Measurements from ENCODE around the gene REXO5. TPM values are rescaled to one million over a fixed set of nuclear protein-coding genes. Genes with fewer than 3 reads are reported as not detected.

REXO5 gene
- polyA plus RNA-seq (1.3 to 2.6 TPM (median 1.8 TPM) in 3 replicates), polyA minus RNA-seq (1.3 to 2.1 TPM (median 1.5 TPM) in 3 replicates)
- 2.0 TPM for polyA plus RNA-seq (2011; ENCODE audit: low read depth)
- polyA plus RNA-seq (2011; cell fraction: cytosol; rRNA removed) = 0.96 and 1.4 TPM in 2 replicates
- 3.8 and 4.3 TPM in 2 replicates for polyA plus RNA-seq (2011; cell fraction: nucleus; rRNA removed)
- 1.5 and 1.8 TPM in 2 replicates for polyA plus RNA-seq (2012; ENCODE audit: low replicate concordance)
- 3.1 TPM for polyA minus RNA-seq (2011; cell fraction: cytosol; rRNA and poly(A)+ RNA removed)
- 1.7 and 3.8 TPM in 2 replicates for polyA minus RNA-seq (2011; cell fraction: nucleus; rRNA and poly(A)+ RNA removed)

- H3K9me1 ChIP-seq (ENCODE audit: control insufficient read depth, extremely low read depth, insufficient read depth, low read length) = no peaks in the 10 kb centered on the region
- dilution Hi-C loops (cut with MboI; ENCODE audit: extremely low pct_ligation_motif_present, low sequenced_read_pairs) = no loop called here
- peak within 1 kb of the TSS; percentile 88 for H3K4me2 ChIP-seq (ENCODE audit: control insufficient read depth, extremely low read depth, insufficient read depth, low read depth, low read length)
- peak within 1 kb of the TSS; percentile 86 to 95 (median 93) for H3K4me3 ChIP-seq (ENCODE audit: control insufficient read depth in 2 of 3, extremely low read depth in 1 of 3, insufficient read depth in 2 of 3, low read depth in 1 of 3, low read length in 3 of 3)
- no peaks in the 10 kb centered on the region for H4K20me1 ChIP-seq (ENCODE audit: control insufficient read depth, extremely low read depth, insufficient read depth, low read length)
- peak within 1 kb of the TSS; percentile 96 for H2AFZ ChIP-seq (ENCODE audit: control insufficient read depth, low read length)
- peak; percentile 52 to 69 (median 66) for TF ChIP-seq CTCF (optimal IDR thresholded peaks at IDR 0.05 in 1 of 3, IDR thresholded peaks at IDR 0.05 in 1 of 3, conservative IDR thresholded peaks at IDR 0.05 in 1 of 3; ENCODE audit: extremely low read depth in 1 of 3, insufficient read depth in 2 of 3, low read length in 3 of 3)
- no peak for TF ChIP-seq EZH2 (IDR thresholded peaks at IDR 0.05; ENCODE audit: low read length)
- FAIRE-seq (peak; percentile 13), DNase-seq (ENCODE audit: low read depth, low spot score) (peak; percentile 60)
- peaks cover 7% of the 10 kb centered on the region for H3K4me1 ChIP-seq (ENCODE audit: control insufficient read depth, extremely low read depth, insufficient read depth, low read length)
- H3K27me3 ChIP-seq (ENCODE audit: control insufficient read depth, extremely low read depth, insufficient read depth, low read length) = no peaks in the 10 kb centered on the region
- H3K9ac ChIP-seq (ENCODE audit: control insufficient read depth, extremely low read depth, insufficient read depth, low read length) = peak within 1 kb of the TSS; percentile 89
- H3K9me3 ChIP-seq (ENCODE audit: control insufficient read depth, low read depth, low read length) = no peaks in the 10 kb centered on the region
- peaks cover 0 to 4% of the 10 kb centered on the region in 2 experiments for H3K36me3 ChIP-seq (ENCODE audit: control insufficient read depth in 2 of 2, extremely low read depth in 1 of 2, insufficient read depth in 2 of 2, low read length in 2 of 2)
- peak within 1 kb of the TSS; percentile 89 for H3K27ac ChIP-seq (ENCODE audit: control insufficient read depth, insufficient read depth, low read length)
- peaks cover 2% of the 10 kb centered on the region for H3K79me2 ChIP-seq (ENCODE audit: control insufficient read depth, insufficient read depth, low read length)
Measured at GRCh38 chr16:20806168-20807050, at the start of gene REXO5, which contains the start of gene ERI2. Gene REXO5 (plus strand): TSS chr16:20806527. CDS start chr16:20806954, 427 bp downstream. Gene ERI2 (minus strand): TSS chr16:20806472. CDS start chr16:20806430, 42 bp downstream.

GRCh38 chr16:20760346-20760745 lies 46.0 kb upstream of the REXO5 start:
- no peak overlapping the region for H2AFZ ChIP-seq (ENCODE audit: control insufficient read depth, low read length)
- no peak overlapping the region for H3K4me3 ChIP-seq (ENCODE audit: control insufficient read depth in 2 of 3, extremely low read depth in 1 of 3, insufficient read depth in 2 of 3, low read depth in 1 of 3, low read length in 3 of 3)
- no peaks in the 10 kb centered on the region for H3K9me1 ChIP-seq (ENCODE audit: control insufficient read depth, extremely low read depth, insufficient read depth, low read length)
- dilution Hi-C loops (cut with MboI; ENCODE audit: extremely low pct_ligation_motif_present, low sequenced_read_pairs) = no loop called here
- TF ChIP-seq CTCF (optimal IDR thresholded peaks at IDR 0.05 in 1 of 3, IDR thresholded peaks at IDR 0.05 in 1 of 3, conservative IDR thresholded peaks at IDR 0.05 in 1 of 3; ENCODE audit: extremely low read depth in 1 of 3, insufficient read depth in 2 of 3, low read length in 3 of 3) (no peak), EZH2 (IDR thresholded peaks at IDR 0.05; ENCODE audit: low read length) (no peak)
- no peak overlapping the region for H3K27ac ChIP-seq (ENCODE audit: control insufficient read depth, insufficient read depth, low read length)
- no peaks in the 10 kb centered on the region for H3K27me3 ChIP-seq (ENCODE audit: control insufficient read depth, extremely low read depth, insufficient read depth, low read length)
- no peaks in the 10 kb centered on the region for H4K20me1 ChIP-seq (ENCODE audit: control insufficient read depth, extremely low read depth, insufficient read depth, low read length)
- H3K4me2 ChIP-seq (ENCODE audit: control insufficient read depth, extremely low read depth, insufficient read depth, low read depth, low read length) = no peak overlapping the region
- H3K9ac ChIP-seq (ENCODE audit: control insufficient read depth, extremely low read depth, insufficient read depth, low read length) = no peak overlapping the region
- H3K36me3 ChIP-seq (ENCODE audit: control insufficient read depth in 2 of 2, extremely low read depth in 1 of 2, insufficient read depth in 2 of 2, low read length in 2 of 2) = no peaks in the 10 kb centered on the region
- DNase-seq (ENCODE audit: low read depth, low spot score) (no peak), FAIRE-seq (no peak)
- peaks cover 5% of the 10 kb centered on the region for H3K4me1 ChIP-seq (ENCODE audit: control insufficient read depth, extremely low read depth, insufficient read depth, low read length)
- H3K9me3 ChIP-seq (ENCODE audit: control insufficient read depth, low read depth, low read length) = no peaks in the 10 kb centered on the region
- no peaks in the 10 kb centered on the region for H3K79me2 ChIP-seq (ENCODE audit: control insufficient read depth, insufficient read depth, low read length)
